SK-N-SH (cell line): ENCODE measurements around the gene POU3F3. TPM values are rescaled to one million over a fixed set of nuclear protein-coding genes. Genes with fewer than 3 reads are reported as not detected.

Experiments used
- CTCF ChIA-PET: fragments of 300-600, 350-600 bp; formaldehyde crosslinking; extraction: SDS; loops from one replicate; lab custom pipeline; 2021; lab: Yijun Ruan, JAX
- POLR2A ChIA-PET: fragments of 350-600 bp; sonication (Branson Sonifier 250); formaldehyde crosslinking; extraction: SDS; loops from one replicate; lab custom pipeline; 2020; ENCODE audit warnings: antibody characterized with exemption, inconsistent platforms; lab: Yijun Ruan, JAX
- DNase-seq: peaks from one replicate; pipeline ENCODE4 v3.0.0; 2012
- H2AFZ ChIP-seq: fragments of 200-600 bp; sonication (generic); 2 replicates; pipeline ENCODE4 v1.8.1; 2016; ENCODE audit warnings: antibody characterized with exemption, mild to moderate bottlenecking, low read depth
- H3F3A ChIP-seq: fragments of 200-600 bp; sonication (generic); replicated peaks from 2 replicates; pipeline ENCODE3; 2016; ENCODE audit warnings: antibody characterized with exemption, mild to moderate bottlenecking; ENCODE audit not compliant: insufficient read depth
- H3K27ac ChIP-seq, 2 experiments: fragments of 200-500 bp in 1 of 2; fragments of 200-600 bp in 1 of 2; sonication (Bioruptor generic) in 1 of 2; sonication (generic), shearing (Covaris generic) in 1 of 2; 2 replicates each; pipeline versions ENCODE4 v1.5.1 to v1.6.1; 2014 to 2016; ENCODE audit warnings: low read depth in 2 of 2, inconsistent platforms in 1 of 2, low read length in 1 of 2, mild to moderate bottlenecking in 1 of 2, mixed read lengths in 1 of 2
- H3K27me3 ChIP-seq: fragments of 200-600 bp; sonication (generic), shearing (Covaris generic); 2 replicates; pipeline ENCODE4 v1.6.1; 2016; ENCODE audit warnings: mixed run types; ENCODE audit not compliant: insufficient read depth
- H3K36me3 ChIP-seq, 2 experiments: fragments of 200-500 bp in 1 of 2; fragments of 200-600 bp in 1 of 2; sonication (Bioruptor generic) in 1 of 2; sonication (generic) in 1 of 2; replicated peaks in 1 of 2; 2 replicates each; pipeline versions ENCODE3 to v1.5.1; 2014 to 2016; ENCODE audit warnings: low read length in 1 of 2, mild to moderate bottlenecking in 1 of 2; ENCODE audit not compliant: insufficient read depth in 2 of 2, control insufficient read depth in 1 of 2
- H3K4me1 ChIP-seq, 2 experiments: fragments of 200-500 bp in 1 of 2; fragments of 200-600 bp in 1 of 2; sonication (Bioruptor generic) in 1 of 2; sonication (generic), shearing (Covaris generic) in 1 of 2; 2 replicates each; pipeline versions ENCODE4 v1.5.1 to v1.6.1; 2014 to 2016; ENCODE audit warnings: low read depth in 1 of 2, low read length in 1 of 2, mixed run types in 1 of 2; ENCODE audit not compliant: insufficient read depth in 2 of 2, control insufficient read depth in 1 of 2
- H3K4me2 ChIP-seq: fragments of 200-600 bp; sonication (generic), shearing (Covaris generic); 2 replicates; pipeline ENCODE4 v1.6.1; 2017; ENCODE audit warnings: mixed run types
- H3K4me3 ChIP-seq, 2 experiments: fragments of 200-500 bp in 1 of 2; fragments of 200-600 bp in 1 of 2; sonication (Bioruptor generic) in 1 of 2; sonication (generic), shearing (Covaris generic) in 1 of 2; 2 replicates each; pipeline versions ENCODE4 v1.5.1 to v1.8.1; 2014 to 2016; ENCODE audit warnings: low read depth in 2 of 2, inconsistent platforms in 1 of 2, low read length in 1 of 2, mild to moderate bottlenecking in 1 of 2, mixed read lengths in 1 of 2, moderate library complexity in 1 of 2
- H3K79me2 ChIP-seq: fragments of 200-600 bp; sonication (generic); 2 replicates; pipeline ENCODE4 v1.8.1; 2017; ENCODE audit warnings: mild to moderate bottlenecking; ENCODE audit not compliant: insufficient read depth
- H3K9ac ChIP-seq: fragments of 200-600 bp; sonication (generic); 2 replicates; pipeline ENCODE4 v1.6.1; 2017; ENCODE audit warnings: mixed run types
- H3K9me2 ChIP-seq: fragments of 200-600 bp; sonication (generic); 2 replicates; pipeline ENCODE4 v1.6.1; 2017; ENCODE audit warnings: mixed run types
- H3K9me3 ChIP-seq: fragments of 200-600 bp; sonication (generic); 2 replicates; pipeline ENCODE4 v1.6.1; 2017; ENCODE audit warnings: mixed run types, mild to moderate bottlenecking, moderate library complexity
- H4K20me1 ChIP-seq: fragments of 200-600 bp; sonication (generic); 2 replicates; pipeline ENCODE4 v1.6.1; 2017; ENCODE audit warnings: mild to moderate bottlenecking, mixed run types; ENCODE audit not compliant: insufficient read depth
- CHD2 ChIP-seq: fragments of 150-350 bp; IDR thresholded peaks from 2 replicates; pipeline ENCODE4 v1.6.1; 2018; ENCODE audit warnings: low read length; ENCODE audit not compliant: partially characterized antibody
- CTCF ChIP-seq: fragments of 200-600 bp; sonication (generic); IDR thresholded peaks from 2 replicates; pipeline ENCODE4 v1.6.1; 2017; ENCODE audit warnings: antibody characterized with exemption, mild to moderate bottlenecking, moderate library complexity
- ELF1 ChIP-seq: IDR thresholded peaks from 2 replicates; pipeline ENCODE4 v1.4.0; 2012
- EZH2phosphoT487 ChIP-seq: fragments of 200-600 bp; sonication (generic); IDR thresholded peaks from 2 replicates; pipeline ENCODE4 v1.6.1; 2017; ENCODE audit warnings: low read depth, mixed run types, mild to moderate bottlenecking, antibody characterized with exemption, moderate library complexity, borderline replicate concordance
- FOSL2 ChIP-seq: IDR thresholded peaks from 2 replicates; pipeline ENCODE4 v1.4.0; 2012; ENCODE audit warnings: low read depth, mild to moderate bottlenecking, moderate library complexity, borderline replicate concordance
- FOXJ3 ChIP-seq: sonication (generic); formaldehyde crosslinking; IDR thresholded peaks from 2 replicates; pipeline ENCODE4 v1.5.1; 2020; ENCODE audit warnings: mild to moderate bottlenecking, missing genetic modification reagents
- GABPA ChIP-seq: IDR thresholded peaks from 2 replicates; pipeline ENCODE4 v1.4.0; 2012; ENCODE audit warnings: low read depth, mild to moderate bottlenecking
- GATA2 ChIP-seq: sonication (generic); formaldehyde crosslinking; IDR thresholded peaks from 2 replicates; pipeline ENCODE4 v1.5.0; 2020; ENCODE audit warnings: mild to moderate bottlenecking, missing genetic modification reagents
- IRF3 ChIP-seq: fragments of 150-350 bp; IDR thresholded peaks from 2 replicates; pipeline ENCODE4 v1.6.1; 2016; ENCODE audit warnings: mild to moderate bottlenecking, low read depth, low read length
- MAX ChIP-seq: IDR thresholded peaks from 2 replicates; pipeline ENCODE4 v1.4.0; 2012; ENCODE audit warnings: low read depth
- MXI1 ChIP-seq: IDR thresholded peaks from 2 replicates; pipeline ENCODE4 v1.6.1; 2012; ENCODE audit warnings: mild to moderate bottlenecking, low read depth, low read length, improper control_type of control experiment
- NRF1 ChIP-seq: IDR thresholded peaks from 2 replicates; pipeline ENCODE4 v1.6.1; 2012; ENCODE audit warnings: low read depth, mild to moderate bottlenecking, low read length
- PBX3 ChIP-seq: IDR thresholded peaks from 2 replicates; pipeline ENCODE4; 2012
- POLR2AphosphoS5 ChIP-seq: IDR thresholded peaks from 2 replicates; pipeline ENCODE4 v1.6.1; 2012; ENCODE audit warnings: low read depth, low read length
- RAD21 ChIP-seq: IDR thresholded peaks from 2 replicates; pipeline ENCODE4 v1.6.1; 2012; ENCODE audit warnings: mild to moderate bottlenecking, low read length
- REST ChIP-seq: IDR thresholded peaks from 2 replicates; pipeline ENCODE4 v1.6.1; 2012; ENCODE audit warnings: mild to moderate bottlenecking, low read depth, low read length, moderate library complexity
- RXRA ChIP-seq: IDR thresholded peaks from 2 replicates; pipeline ENCODE4 v1.4.0; 2012; ENCODE audit warnings: low read depth, mild to moderate bottlenecking, borderline replicate concordance
- USF1 ChIP-seq: IDR thresholded peaks from 2 replicates; pipeline ENCODE4 v1.4.0; 2012; ENCODE audit warnings: low read depth, borderline replicate concordance
- YY1 ChIP-seq: IDR thresholded peaks from 2 replicates; pipeline ENCODE4 v1.4.0; 2012; ENCODE audit warnings: low read depth, mild to moderate bottlenecking
- WGBS: methylation state at CpG from one replicate; pipeline ENCODE4 v1.1.6; 2017; ENCODE audit warnings: low lambda C conversion rate; 5-methylcytosine and 5-hydroxymethylcytosine counted together
- polyA plus RNA-seq, 3 experiments: library from polyadenylated mRNA; depleted of rRNA; stranded (reverse); fragments of >200 nt; gene quantifications; 2 replicates each; pipeline ENCODE4 v1.2.3, GENCODE V29; 2012

The POU3F3 gene
- polyA plus RNA-seq, 1 of the 3 experiments (the other 2 are of a cell fraction): not detected

GRCh38 chr2:104859766-104860450 lies 6.0 kb downstream of the POU3F3 start (continued):
- TF ChIP-seq FOXJ3 (CRISPR knock-in tag): no peak
- no peak for TF ChIP-seq GABPA
- TF ChIP-seq YY1: no peak
- TF ChIP-seq MAX: no peak

GRCh38 chr2:104860451-104860790 lies 6.5 kb downstream of the POU3F3 start:
- DNase-seq: no peak
- peaks cover 47% of the 10 kb centered on the region for H3K27me3 ChIP-seq
- no peaks in the 10 kb centered on the region; a peak in 1 of 4 replicates for H3K4me1 ChIP-seq
- H2AFZ ChIP-seq: no peak overlapping the region
- no peak overlapping the region for H3K4me2 ChIP-seq
- no peaks in the 10 kb centered on the region for H3K79me2 ChIP-seq
- H3K36me3 ChIP-seq: no peaks in the 10 kb centered on the region
- no peaks in the 10 kb centered on the region for H3K9me2 ChIP-seq
- H3K9me3 ChIP-seq: no peaks in the 10 kb centered on the region
- WGBS: 70% methylated on average over 4 of the region's 4 CpGs
- H3K9ac ChIP-seq: no peak overlapping the region
- H3K4me3 ChIP-seq: no peak overlapping the region
- POLR2A ChIA-PET: no interaction called here
- TF ChIP-seq ELF1 (no peak), POLR2AphosphoS5 (no peak), FOSL2 (no peak), CTCF (no peak), NRF1 (no peak), RAD21 (no peak), RXRA (no peak), USF1 (no peak), CHD2 (no peak), REST (no peak), EZH2phosphoT487 (no peak), GATA2 (CRISPR knock-in tag) (no peak), MXI1 (no peak), IRF3 (no peak), MAX (no peak), FOXJ3 (CRISPR knock-in tag) (no peak), PBX3 (no peak)
- TF ChIP-seq, all 33 proteins: peak for 0
- H4K20me1 ChIP-seq: no peaks in the 10 kb centered on the region
- H3F3A ChIP-seq: peaks cover 2% of the 10 kb centered on the region
- CTCF ChIA-PET: interaction anchor here (1.4 to 5.1 kb wide), 3 partner anchors 10 to 901 kb away, joined by 3 to 35 read pairs (median 9); no protein-coding TSS in a partner anchor
- H3K27ac ChIP-seq: no peak overlapping the region
